ENCODE results near the gene ATG101.

ATG101 gene

DNA sequence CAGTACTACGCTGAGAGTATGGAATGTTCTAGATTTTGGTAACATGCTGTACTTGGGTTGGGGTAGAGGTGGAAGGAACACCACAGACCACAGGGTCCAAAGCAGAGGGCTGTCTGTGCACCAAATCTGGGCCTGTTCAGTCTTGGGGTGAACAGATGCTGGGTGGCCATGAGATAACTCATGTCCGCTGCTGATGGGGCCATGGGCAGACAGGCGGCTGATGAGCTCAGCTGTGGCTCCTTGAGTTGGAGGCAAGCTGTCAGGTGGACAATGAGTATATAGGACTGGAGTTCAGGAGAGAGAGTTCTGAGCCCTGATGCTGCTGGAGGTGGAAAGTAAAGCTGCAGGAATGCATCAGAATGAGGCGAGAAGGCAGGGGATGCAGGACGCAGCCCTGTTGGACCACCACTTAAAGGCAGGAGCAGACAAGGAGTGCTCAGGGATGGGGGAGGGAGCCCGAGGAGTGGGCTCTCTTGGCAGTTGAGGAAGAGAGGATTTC lies 16.0 kb downstream of the ATG101 start:
- H3K36me3 ChIP-seq (ENCODE audit: insufficient read depth, low read length) = no peaks in the 10 kb centered on the region
- no peak overlapping the region for H3K4me3 ChIP-seq (ENCODE audit: low read depth in 1 of 2, low read length in 2 of 2)
- no peak overlapping the region for H3K27ac ChIP-seq (ENCODE audit: low read depth, low read length)
- H3K9ac ChIP-seq (ENCODE audit: low read length) = no peak overlapping the region
- H3K27me3 ChIP-seq (ENCODE audit: control insufficient read depth in 1 of 2, insufficient read depth in 2 of 2, low read length in 2 of 2) = peaks cover 0 to 4% of the 10 kb centered on the region in 2 donors
- H3K9me3 ChIP-seq (ENCODE audit: low read length) = no peaks in the 10 kb centered on the region
- H3K4me1 ChIP-seq (ENCODE audit: insufficient read depth, low read length) = peaks cover 21% of the 10 kb centered on the region

DNA sequence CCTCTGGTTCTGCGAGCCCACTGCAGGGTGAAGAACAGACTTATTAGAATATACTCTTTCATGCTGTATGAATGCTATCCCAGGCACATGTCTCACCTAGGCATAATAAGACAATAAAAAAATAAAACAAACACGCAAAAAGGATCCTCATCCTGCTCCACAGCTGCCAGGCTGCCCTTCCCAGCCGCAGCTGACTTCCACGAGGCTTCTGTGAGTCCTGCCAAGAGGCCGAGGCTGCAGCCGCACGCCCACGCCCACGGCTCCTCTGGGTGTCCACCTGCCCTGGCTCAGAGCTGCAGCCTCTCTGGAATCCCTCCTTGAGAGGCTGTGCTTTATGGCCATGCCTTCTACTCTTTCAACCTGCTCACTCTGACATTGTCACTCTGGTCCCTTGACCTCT lies 16.6 kb downstream of the ATG101 start:
- Histone ChIP-seq H3K9ac (ENCODE audit: low read length) (no peak overlapping the region), H3K4me3 (ENCODE audit: low read depth in 1 of 2, low read length in 2 of 2) (no peak overlapping the region), H3K36me3 (ENCODE audit: insufficient read depth, low read length) (no peaks in the 10 kb centered on the region), H3K27me3 (ENCODE audit: control insufficient read depth in 1 of 2, insufficient read depth in 2 of 2, low read length in 2 of 2) (peaks cover 0 to 4% of the 10 kb centered on the region in 2 donors), H3K9me3 (ENCODE audit: low read length) (no peaks in the 10 kb centered on the region), H3K4me1 (ENCODE audit: insufficient read depth, low read length) (peaks cover 18% of the 10 kb centered on the region), H3K27ac (ENCODE audit: low read depth, low read length) (no peak overlapping the region)

- Histone ChIP-seq H3K27me3 (ENCODE audit: control insufficient read depth in 1 of 2, insufficient read depth in 2 of 2, low read length in 2 of 2) (peaks cover 0 to 4% of the 10 kb centered on the region in 2 donors), H3K36me3 (ENCODE audit: insufficient read depth, low read length) (no peaks in the 10 kb centered on the region), H3K27ac (ENCODE audit: low read depth, low read length) (no peak overlapping the region), H3K4me3 (ENCODE audit: low read depth in 1 of 2, low read length in 2 of 2) (no peak overlapping the region), H3K9me3 (ENCODE audit: low read length) (no peaks in the 10 kb centered on the region), H3K9ac (ENCODE audit: low read length) (no peak overlapping the region), H3K4me1 (ENCODE audit: insufficient read depth, low read length) (peaks cover 10% of the 10 kb centered on the region)
Observed at GRCh38 chr12:52086944-52087835, 17.4 kb downstream of the ATG101 start.

DNA sequence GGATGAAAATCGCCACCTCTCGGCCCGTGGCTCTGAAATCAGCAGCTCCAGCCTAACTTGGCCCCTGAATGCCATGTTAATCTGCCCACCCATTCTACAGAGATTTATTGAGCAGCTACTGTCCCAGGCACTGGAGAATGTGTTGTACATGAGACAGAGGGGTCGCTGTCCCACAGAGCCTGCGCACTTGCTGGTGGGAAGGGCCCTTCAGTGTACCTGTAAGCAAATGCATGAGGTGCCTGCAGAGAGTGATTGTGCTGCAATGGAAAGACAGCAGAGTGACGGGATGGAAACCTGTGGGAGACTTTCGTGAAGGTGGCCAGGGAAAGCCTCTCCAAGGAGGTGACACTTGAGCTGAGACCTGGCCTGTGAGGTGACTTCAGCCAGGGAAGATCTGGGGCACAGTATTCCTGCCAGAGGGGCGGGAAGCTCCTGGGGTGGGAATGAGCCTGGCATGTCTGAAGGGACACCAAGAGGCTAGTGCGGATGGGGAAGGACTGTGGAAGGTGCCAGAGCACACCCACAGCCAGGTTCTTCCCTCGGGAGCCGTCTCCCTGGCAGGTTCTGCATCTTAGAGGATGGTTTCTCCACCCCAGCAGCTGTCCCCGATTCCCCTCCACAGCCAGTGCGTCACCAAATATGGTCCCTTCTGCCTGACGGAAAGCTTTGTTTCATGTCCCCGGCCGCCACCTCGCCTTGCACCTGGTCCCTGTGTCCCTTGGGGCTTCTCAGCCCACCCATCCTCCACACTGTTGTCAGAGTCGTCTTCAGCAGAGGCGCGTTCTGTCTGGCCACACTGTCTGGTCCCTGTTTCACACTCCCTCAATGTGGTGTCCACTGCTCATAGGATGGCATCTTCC lies 18.4 kb downstream of the ATG101 start:
- peaks cover 3% of the 10 kb centered on the region for H3K4me1 ChIP-seq (ENCODE audit: insufficient read depth, low read length)
- H3K36me3 ChIP-seq (ENCODE audit: insufficient read depth, low read length) = no peaks in the 10 kb centered on the region
- peaks cover 0 to 4% of the 10 kb centered on the region in 2 donors for H3K27me3 ChIP-seq (ENCODE audit: control insufficient read depth in 1 of 2, insufficient read depth in 2 of 2, low read length in 2 of 2)
- H3K27ac ChIP-seq (ENCODE audit: low read depth, low read length) = no peak overlapping the region
- no peak overlapping the region for H3K4me3 ChIP-seq (ENCODE audit: low read depth in 1 of 2, low read length in 2 of 2)
- no peaks in the 10 kb centered on the region for H3K9me3 ChIP-seq (ENCODE audit: low read length)
- H3K9ac ChIP-seq (ENCODE audit: low read length) = no peak overlapping the region

DNA sequence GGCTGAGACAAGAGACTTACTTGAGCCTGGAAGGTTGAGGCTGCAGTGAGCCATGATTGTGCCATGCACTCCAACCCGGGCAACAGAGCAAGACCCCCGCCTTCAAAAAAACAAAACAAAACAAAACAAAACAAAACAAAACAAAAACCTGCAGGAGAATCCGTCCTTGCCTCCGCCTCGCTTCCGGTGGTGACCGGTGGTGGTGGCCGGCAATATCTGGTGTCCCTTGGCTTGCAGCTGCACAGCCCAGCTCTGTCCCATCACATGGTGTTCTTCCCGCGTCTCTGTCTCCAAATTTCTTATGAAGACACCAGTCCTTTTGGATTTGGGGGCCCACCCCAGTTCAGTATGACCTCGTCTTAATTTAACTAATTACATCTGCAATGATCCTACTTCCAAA lies 19.7 kb downstream of the ATG101 start:
- no peak overlapping the region for H3K9ac ChIP-seq (ENCODE audit: low read length)
- peaks cover 0 to 4% of the 10 kb centered on the region in 2 donors for H3K27me3 ChIP-seq (ENCODE audit: control insufficient read depth in 1 of 2, insufficient read depth in 2 of 2, low read length in 2 of 2)
- H3K4me1 ChIP-seq (ENCODE audit: insufficient read depth, low read length) = no peaks in the 10 kb centered on the region
- H3K27ac ChIP-seq (ENCODE audit: low read depth, low read length) = no peak overlapping the region
- no peaks in the 10 kb centered on the region for H3K9me3 ChIP-seq (ENCODE audit: low read length)
- no peak overlapping the region for H3K4me3 ChIP-seq (ENCODE audit: low read depth in 1 of 2, low read length in 2 of 2)
- no peaks in the 10 kb centered on the region for H3K36me3 ChIP-seq (ENCODE audit: insufficient read depth, low read length)

DNA sequence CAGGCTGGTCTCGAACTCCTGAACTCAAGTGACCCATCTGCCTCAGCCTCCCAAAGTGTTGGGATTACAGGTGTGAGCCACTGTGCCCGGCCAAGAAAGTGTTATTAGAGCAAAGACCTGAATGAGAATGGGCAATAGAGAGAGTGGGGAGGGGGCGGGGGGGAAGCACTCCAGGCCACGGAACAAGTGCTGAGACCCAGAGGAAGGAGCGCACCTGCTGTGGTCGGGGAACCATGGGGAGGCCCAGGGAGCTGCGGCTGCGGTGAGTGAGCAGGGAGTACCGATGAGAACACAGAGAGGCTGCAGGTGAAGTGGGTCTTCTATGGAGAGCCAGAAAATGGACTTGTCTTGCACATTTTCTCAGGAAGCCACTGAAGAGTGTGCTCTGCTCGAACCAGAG lies 20.5 kb downstream of the ATG101 start:
- H3K4me3 ChIP-seq (ENCODE audit: low read depth in 1 of 2, low read length in 2 of 2) = no peak overlapping the region
- H3K9me3 ChIP-seq (ENCODE audit: low read length) = no peaks in the 10 kb centered on the region
- peaks cover 0 to 4% of the 10 kb centered on the region in 2 donors for H3K27me3 ChIP-seq (ENCODE audit: control insufficient read depth in 1 of 2, insufficient read depth in 2 of 2, low read length in 2 of 2)
- H3K9ac ChIP-seq (ENCODE audit: low read length) = no peak overlapping the region
- H3K36me3 ChIP-seq (ENCODE audit: insufficient read depth, low read length) = no peaks in the 10 kb centered on the region
- no peaks in the 10 kb centered on the region for H3K4me1 ChIP-seq (ENCODE audit: insufficient read depth, low read length)
- no peak overlapping the region for H3K27ac ChIP-seq (ENCODE audit: low read depth, low read length)

DNA sequence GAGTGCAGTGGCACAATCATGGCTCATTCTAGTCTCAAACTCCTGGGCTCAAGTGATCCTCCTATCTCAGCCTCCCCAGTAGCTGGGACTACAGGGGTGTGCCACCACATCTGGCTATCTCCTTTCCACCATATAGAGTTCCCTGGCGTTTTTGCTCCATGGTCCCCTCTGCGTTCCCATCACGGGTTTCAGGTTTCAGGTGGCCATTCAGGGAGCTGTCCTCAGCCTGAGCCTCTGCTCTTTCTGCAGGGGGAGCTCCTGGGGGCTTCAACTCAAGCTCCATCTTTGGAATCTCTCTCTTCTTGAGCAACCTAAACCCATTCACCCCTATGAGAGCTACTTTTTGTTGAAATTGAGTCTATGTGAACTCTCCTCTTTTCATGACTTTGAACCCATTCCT lies 21.3 kb downstream of the ATG101 start:
- H3K9me3 ChIP-seq (ENCODE audit: low read length) = no peaks in the 10 kb centered on the region
- no peak overlapping the region for H3K9ac ChIP-seq (ENCODE audit: low read length)
- no peak overlapping the region for H3K27ac ChIP-seq (ENCODE audit: low read depth, low read length)
- H3K4me1 ChIP-seq (ENCODE audit: insufficient read depth, low read length) = no peaks in the 10 kb centered on the region
- H3K27me3 ChIP-seq (ENCODE audit: control insufficient read depth in 1 of 2, insufficient read depth in 2 of 2, low read length in 2 of 2) = peaks cover 0 to 4% of the 10 kb centered on the region in 2 donors
- no peaks in the 10 kb centered on the region for H3K36me3 ChIP-seq (ENCODE audit: insufficient read depth, low read length)
- no peak overlapping the region for H3K4me3 ChIP-seq (ENCODE audit: low read depth in 1 of 2, low read length in 2 of 2)

GRCh38 chr12:52091869-52092268 lies 22.1 kb downstream of the ATG101 start:
- Histone ChIP-seq H3K27ac (ENCODE audit: low read depth, low read length) (no peak overlapping the region), H3K4me1 (ENCODE audit: insufficient read depth, low read length) (no peaks in the 10 kb centered on the region), H3K9ac (ENCODE audit: low read length) (no peak overlapping the region), H3K9me3 (ENCODE audit: low read length) (no peaks in the 10 kb centered on the region), H3K4me3 (ENCODE audit: low read depth in 1 of 2, low read length in 2 of 2) (no peak overlapping the region), H3K36me3 (ENCODE audit: insufficient read depth, low read length) (no peaks in the 10 kb centered on the region), H3K27me3 (ENCODE audit: control insufficient read depth in 1 of 2, insufficient read depth in 2 of 2, low read length in 2 of 2) (peaks cover 0 to 4% of the 10 kb centered on the region in 2 donors)

DNA sequence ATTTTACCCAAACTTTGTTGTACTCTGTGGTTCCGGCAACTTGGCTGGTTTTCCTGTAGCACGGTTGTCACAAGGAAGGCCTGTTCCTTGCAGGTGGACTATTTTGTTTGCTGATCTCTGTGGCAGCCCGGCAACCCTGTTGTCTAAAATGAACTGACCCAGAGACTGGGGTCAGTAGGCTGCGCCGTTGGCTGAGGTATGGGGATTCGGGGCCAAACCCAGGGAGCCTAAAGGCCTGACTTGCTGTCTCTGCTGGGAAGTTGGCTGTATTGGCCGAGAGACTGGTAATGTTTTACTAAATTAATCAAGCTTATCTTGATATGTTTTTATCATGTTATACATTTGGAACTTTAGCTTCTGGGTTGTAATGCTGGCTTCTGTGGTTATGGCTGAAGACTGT lies 23.6 kb downstream of the ATG101 start:
- Histone ChIP-seq H3K9me3 (ENCODE audit: low read length) (no peaks in the 10 kb centered on the region), H3K36me3 (ENCODE audit: insufficient read depth, low read length) (no peaks in the 10 kb centered on the region), H3K27me3 (ENCODE audit: control insufficient read depth in 1 of 2, insufficient read depth in 2 of 2, low read length in 2 of 2) (peaks cover 0 to 4% of the 10 kb centered on the region in 2 donors), H3K4me1 (ENCODE audit: insufficient read depth, low read length) (no peaks in the 10 kb centered on the region), H3K27ac (ENCODE audit: low read depth, low read length) (no peak overlapping the region), H3K9ac (ENCODE audit: low read length) (no peak overlapping the region), H3K4me3 (ENCODE audit: low read depth in 1 of 2, low read length in 2 of 2) (no peak overlapping the region)

DNA sequence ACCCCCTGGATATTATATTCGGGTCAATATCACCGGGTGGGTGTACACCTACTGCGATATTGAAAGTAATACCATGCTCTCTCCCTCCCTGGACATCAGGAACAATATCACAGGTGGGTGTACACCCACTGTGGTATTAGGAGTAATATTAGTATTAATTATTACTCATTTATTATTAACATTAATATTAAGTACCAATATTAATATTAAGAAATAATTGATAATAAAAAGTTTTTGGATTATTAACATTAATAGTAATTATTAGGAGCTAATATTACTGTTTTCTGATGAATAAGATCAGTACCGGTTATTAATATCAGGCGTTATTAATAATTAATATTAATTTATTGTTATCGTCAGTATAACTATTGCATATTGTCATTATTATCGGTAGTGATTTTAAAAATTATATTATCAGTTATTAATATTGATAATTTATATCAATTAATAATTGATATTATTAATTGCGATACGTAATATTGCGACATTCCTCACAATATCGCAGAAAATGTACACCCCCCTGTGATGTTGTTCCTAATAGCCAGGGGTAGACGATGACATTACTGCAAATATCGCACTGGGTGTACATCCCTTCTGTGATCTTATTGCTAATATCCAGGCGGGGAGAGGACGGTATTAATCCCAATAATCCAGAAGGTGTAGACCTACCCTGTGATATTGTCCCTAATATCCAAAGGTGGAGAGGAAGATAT lies 26.7 kb downstream of the ATG101 start:
- Histone ChIP-seq H3K9ac (ENCODE audit: low read length) (no peak overlapping the region), H3K4me3 (ENCODE audit: low read depth in 1 of 2, low read length in 2 of 2) (no peak overlapping the region), H3K27ac (ENCODE audit: low read depth, low read length) (no peak overlapping the region), H3K36me3 (ENCODE audit: insufficient read depth, low read length) (no peaks in the 10 kb centered on the region), H3K9me3 (ENCODE audit: low read length) (no peaks in the 10 kb centered on the region), H3K27me3 (ENCODE audit: control insufficient read depth in 1 of 2, insufficient read depth in 2 of 2, low read length in 2 of 2) (no peaks in the 10 kb centered on the region), H3K4me1 (ENCODE audit: insufficient read depth, low read length) (no peaks in the 10 kb centered on the region)
